ENCODE measurements around the gene SLC44A3. TPM values are rescaled to one million over a fixed set of nuclear protein-coding genes. Genes with fewer than 3 reads are reported as not detected.

The SLC44A3 gene
- total and polyA plus RNA-seq, 2 of the 8 experiments (the other 6 are each of a cell fraction or from before 2014, with no cell fraction given), result 4.2 to 5.0 TPM

DNA sequence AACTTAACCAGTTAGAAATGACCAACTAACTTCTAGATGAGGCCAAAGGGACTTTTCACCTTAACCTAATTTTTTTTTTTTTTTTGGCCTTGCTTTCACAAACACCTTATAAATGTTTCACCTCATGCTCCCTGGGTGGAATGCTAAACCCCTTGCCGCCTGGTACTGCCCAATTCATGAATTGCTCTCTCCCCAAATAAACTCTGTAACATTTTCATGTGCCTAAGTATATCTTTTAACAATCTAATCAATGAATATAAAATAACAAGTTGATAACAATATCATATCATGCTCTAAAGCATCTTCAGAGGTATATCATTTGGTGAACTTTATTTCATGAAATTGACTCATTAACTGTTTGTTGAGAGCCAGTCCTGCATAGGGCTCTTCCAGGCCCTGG lies 117.7 kb downstream of the SLC44A3 start:
- Histone ChIP-seq H2AFZ (ENCODE audit: low read length) (no peak overlapping the region), H2BK5ac (ENCODE audit: low read depth, low read length) (no peak overlapping the region), H4K8ac (ENCODE audit: extremely low read depth, insufficient read depth, low read length) (no peak overlapping the region), H2BK15ac (ENCODE audit: low read length) (no peak overlapping the region), H3K36me3 (ENCODE audit: control insufficient read depth in 2 of 4, insufficient read depth in 4 of 4, low read length in 3 of 4) (peaks cover 0 to 4% (median 2%) of the 10 kb centered on the region in 4 experiments; a peak in 3 of 8 replicates), H3K9me3 (ENCODE audit: insufficient read depth in 2 of 2, low read depth in 1 of 2, low read length in 1 of 2) (no peaks in the 10 kb centered on the region), H3K4me2 (ENCODE audit: insufficient read depth in 1 of 2, low read depth in 2 of 2, low read length in 2 of 2) (no peak overlapping the region), H3K79me1 (ENCODE audit: low read depth, low read length) (no peaks in the 10 kb centered on the region), H3K56ac (replicated peaks; ENCODE audit: insufficient read length, low read depth, low read length) (no peak overlapping the region), H3K4ac (replicated peaks; ENCODE audit: insufficient read length, low read depth, low read length) (no peak overlapping the region), H2BK120ac (replicated peaks; ENCODE audit: low read depth, low read length) (no peak overlapping the region), H4K5ac (ENCODE audit: insufficient read length, low read depth, low read length) (no peak overlapping the region), H3K14ac (ENCODE audit: insufficient read length) (no peak overlapping the region), H4K91ac (replicated peaks; ENCODE audit: insufficient read length, low read length) (no peak overlapping the region), H3K23me2 (ENCODE audit: low read depth, low read length) (no peaks in the 10 kb centered on the region), H2BK20ac (ENCODE audit: low read length) (no peak overlapping the region), H2AK5ac (ENCODE audit: low read depth, low read length) (no peak overlapping the region), H3K9ac (replicated peaks in 1 of 4; ENCODE audit: extremely low read depth in 1 of 4, low read depth in 3 of 4, low read length in 3 of 4) (no peak overlapping the region), H3K4me1 (replicated peaks in 1 of 4; ENCODE audit: control insufficient read depth in 3 of 4, insufficient read depth in 4 of 4, low read length in 3 of 4) (peaks cover 2 to 20% (median 10%) of the 10 kb centered on the region in 4 experiments; a peak in 4 of 7 replicates), H3K27me3 (replicated peaks in 1 of 4; ENCODE audit: control insufficient read depth in 3 of 4, extremely low read depth in 1 of 4, insufficient read depth in 3 of 4, low read length in 3 of 4) (no peaks in the 10 kb centered on the region), H3K79me2 (ENCODE audit: control insufficient read depth in 1 of 2, insufficient read depth in 2 of 2, low read length in 2 of 2) (no peaks in the 10 kb centered on the region), H3K23ac (ENCODE audit: insufficient read length) (no peak overlapping the region), H4K20me1 (replicated peaks in 1 of 2; ENCODE audit: control insufficient read depth in 1 of 2, insufficient read depth in 2 of 2, low read length in 2 of 2) (no peaks in the 10 kb centered on the region), H3K27ac (ENCODE audit: low read depth, low read length) (no peak overlapping the region), H3K4me3 (ENCODE audit: extremely low read depth in 1 of 4, insufficient read depth in 2 of 4, low read depth in 3 of 4, low read length in 4 of 4) (no peak overlapping the region), H3K18ac (ENCODE audit: extremely low read depth, low read length) (no peak overlapping the region), H2BK12ac (ENCODE audit: low read depth, low read length) (no peak overlapping the region)
- peak; percentile 7 for FAIRE-seq
- WGBS, 2 experiments (ENCODE audit: extremely low coverage in 1 of 2, insufficient coverage in 1 of 2, insufficient read length in 1 of 2, insufficient replicate concordance in 2 of 2, low coverage in 1 of 2, low lambda C conversion rate in 2 of 2, missing lambda C conversion rate in 1 of 2), result 50% methylated on average over 1 of the region's 1 CpG; no CpG with 5 or more reads in 1 of the 2 experiments
- CTCF ChIA-PET (ENCODE audit: partially characterized antibody), result interaction anchor here (2.0 kb wide), 1 partner anchor 106 kb away, joined by 5 read pairs; no protein-coding TSS in a partner anchor
- DNase-seq (ENCODE audit: low read depth in 1 of 2, low spot score in 2 of 2), result no peak
- POLR2A ChIA-PET (ENCODE audit: partially characterized antibody), result interaction anchor here (1.0 to 2.1 kb wide), 4 partner anchors 10 to 17 kb away, joined by 3 to 10 read pairs (median 6); no protein-coding TSS in a partner anchor
- TF ChIP-seq POU5F1 (IDR thresholded peaks at IDR 0.05; ENCODE audit: low read depth, low read length), result no peak
- no peak for TF ChIP-seq CTBP2 (IDR thresholded peaks at IDR 0.05; ENCODE audit: borderline replicate concordance, insufficient read depth, insufficient read length, low read length)
- TF ChIP-seq TCF12 (IDR thresholded peaks at IDR 0.05; ENCODE audit: low read depth, low read length), result no peak
- TF ChIP-seq TBP (IDR thresholded peaks at IDR 0.05; ENCODE audit: low read depth, low read length), result no peak
- no peak for TF ChIP-seq MAX (IDR thresholded peaks at IDR 0.05)
- TF ChIP-seq TAF1 (IDR thresholded peaks at IDR 0.05; ENCODE audit: low read depth, low read length), result no peak
- TF ChIP-seq KDM4A (IDR thresholded peaks at IDR 0.05; ENCODE audit: low read depth, low read length, severe bottlenecking), result no peak
- TF ChIP-seq, protein P1, sequence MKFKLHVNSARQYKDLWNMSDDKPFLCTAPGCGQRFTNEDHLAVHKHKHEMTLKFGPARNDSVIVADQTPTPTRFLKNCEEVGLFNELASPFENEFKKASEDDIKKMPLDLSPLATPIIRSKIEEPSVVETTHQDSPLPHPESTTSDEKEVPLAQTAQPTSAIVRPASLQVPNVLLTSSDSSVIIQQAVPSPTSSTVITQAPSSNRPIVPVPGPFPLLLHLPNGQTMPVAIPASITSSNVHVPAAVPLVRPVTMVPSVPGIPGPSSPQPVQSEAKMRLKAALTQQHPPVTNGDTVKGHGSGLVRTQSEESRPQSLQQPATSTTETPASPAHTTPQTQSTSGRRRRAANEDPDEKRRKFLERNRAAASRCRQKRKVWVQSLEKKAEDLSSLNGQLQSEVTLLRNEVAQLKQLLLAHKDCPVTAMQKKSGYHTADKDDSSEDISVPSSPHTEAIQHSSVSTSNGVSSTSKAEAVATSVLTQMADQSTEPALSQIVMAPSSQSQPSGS (IDR thresholded peaks at IDR 0.05; ENCODE audit: low read length), result no peak

All from H1 (cell line).